NCI-H1436 (cell line): ENCODE data around the gene POLR2M.
A peak's percentile ranks its signal among the peaks of the same experiment; 100 is the strongest.

Experiments
- DNase-seq: peaks from one replicate; lab custom pipeline; 2025; lab: John Stamatoyannopoulos, UW

POLR2M gene

GRCh38 chr15:57706405-57707209 lies at the start of gene POLR2M:
Gene POLR2M, plus strand, starts transcription at chr15:57706714. Its CDS starts 129 bp downstream, at chr15:57706843.
- peak; percentile 97 for DNase-seq

- DNase-seq = no peak
Observed at GRCh38 chr15:57657619-57658018, 48.9 kb upstream of the POLR2M start.

GRCh38 chr15:57662091-57662744 lies 44.3 kb upstream of the POLR2M start:
- no peak for DNase-seq

- DNase-seq = no peak
Observed at GRCh38 chr15:57662802-57663201, 43.7 kb upstream of the POLR2M start.

GRCh38 chr15:57663262-57663661 lies 43.3 kb upstream of the POLR2M start:
- no peak for DNase-seq

GRCh38 chr15:57665194-57665593 lies 41.3 kb upstream of the POLR2M start:
- DNase-seq = no peak

- DNase-seq = no peak
Observed at GRCh38 chr15:57665939-57666338, 40.6 kb upstream of the POLR2M start.

GRCh38 chr15:57667171-57667849 lies 39.2 kb upstream of the POLR2M start:
- DNase-seq = no peak

GRCh38 chr15:57668016-57668415 lies 38.5 kb upstream of the POLR2M start:
- no peak for DNase-seq

- DNase-seq = no peak
Observed at GRCh38 chr15:57671636-57672035, 34.9 kb upstream of the POLR2M start.

GRCh38 chr15:57675481-57676181 lies 30.9 kb upstream of the POLR2M start:
- no peak for DNase-seq

- DNase-seq = no peak
Observed at GRCh38 chr15:57676585-57676984, 29.9 kb upstream of the POLR2M start.

GRCh38 chr15:57677204-57677603 lies 29.3 kb upstream of the POLR2M start:
- no peak for DNase-seq

GRCh38 chr15:57680021-57680420 lies 26.5 kb upstream of the POLR2M start:
- no peak for DNase-seq

- DNase-seq = no peak
Observed at GRCh38 chr15:57681011-57681410, 25.5 kb upstream of the POLR2M start.

GRCh38 chr15:57683481-57683880 lies 23.0 kb upstream of the POLR2M start:
- no peak for DNase-seq

- DNase-seq = no peak
Observed at GRCh38 chr15:57684491-57685151, 21.9 kb upstream of the POLR2M start.

- no peak for DNase-seq
Observed at GRCh38 chr15:57685306-57686095, 21.0 kb upstream of the POLR2M start.

- no peak for DNase-seq
Observed at GRCh38 chr15:57686657-57687056, 19.9 kb upstream of the POLR2M start.

- DNase-seq = no peak
Observed at GRCh38 chr15:57690341-57690966, 16.1 kb upstream of the POLR2M start.
